Right hindlimb (tissue), 1 donor: ENCODE measurements around the gene MALAT1.

Experiments used
- DNase-seq: peaks from one replicate; pipeline ENCODE4 v3.0.0-alpha.2; 2018

MALAT1 gene

GRCh38 chr11:65479184-65480145 lies 19.4 kb upstream of the MALAT1 start:
- DNase-seq = peak; percentile 69

DNA sequence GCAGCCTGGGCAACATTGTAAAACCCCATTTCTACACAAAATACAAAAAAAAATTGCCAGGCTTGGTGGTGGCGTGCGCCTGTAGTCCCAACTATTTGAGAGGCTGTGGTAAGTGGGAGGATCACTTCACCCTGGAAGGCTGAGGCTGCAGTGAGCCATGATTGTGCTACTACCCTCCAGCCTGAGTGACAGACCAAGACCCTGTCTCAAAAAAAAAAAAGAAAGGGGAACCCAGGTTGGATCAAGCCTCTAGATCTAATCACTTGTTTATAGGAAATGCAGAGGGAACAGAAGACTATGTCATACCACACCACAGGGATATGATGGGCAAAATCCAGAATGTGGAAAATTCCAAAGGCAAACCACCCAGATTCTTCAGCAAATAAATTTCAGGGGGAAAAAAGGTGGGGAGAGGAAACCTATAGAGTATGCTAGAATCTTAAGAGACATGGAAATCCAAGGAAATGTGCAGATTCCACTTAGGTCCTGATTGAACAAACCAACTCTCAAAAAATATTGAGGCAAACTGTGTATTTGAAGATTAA lies 16.5 kb upstream of the MALAT1 start:
- no peak for DNase-seq

- DNase-seq = no peak
These were observed 13.0 kb upstream of the MALAT1 start for GRCh38 chr11:65485920-65486219.

DNA sequence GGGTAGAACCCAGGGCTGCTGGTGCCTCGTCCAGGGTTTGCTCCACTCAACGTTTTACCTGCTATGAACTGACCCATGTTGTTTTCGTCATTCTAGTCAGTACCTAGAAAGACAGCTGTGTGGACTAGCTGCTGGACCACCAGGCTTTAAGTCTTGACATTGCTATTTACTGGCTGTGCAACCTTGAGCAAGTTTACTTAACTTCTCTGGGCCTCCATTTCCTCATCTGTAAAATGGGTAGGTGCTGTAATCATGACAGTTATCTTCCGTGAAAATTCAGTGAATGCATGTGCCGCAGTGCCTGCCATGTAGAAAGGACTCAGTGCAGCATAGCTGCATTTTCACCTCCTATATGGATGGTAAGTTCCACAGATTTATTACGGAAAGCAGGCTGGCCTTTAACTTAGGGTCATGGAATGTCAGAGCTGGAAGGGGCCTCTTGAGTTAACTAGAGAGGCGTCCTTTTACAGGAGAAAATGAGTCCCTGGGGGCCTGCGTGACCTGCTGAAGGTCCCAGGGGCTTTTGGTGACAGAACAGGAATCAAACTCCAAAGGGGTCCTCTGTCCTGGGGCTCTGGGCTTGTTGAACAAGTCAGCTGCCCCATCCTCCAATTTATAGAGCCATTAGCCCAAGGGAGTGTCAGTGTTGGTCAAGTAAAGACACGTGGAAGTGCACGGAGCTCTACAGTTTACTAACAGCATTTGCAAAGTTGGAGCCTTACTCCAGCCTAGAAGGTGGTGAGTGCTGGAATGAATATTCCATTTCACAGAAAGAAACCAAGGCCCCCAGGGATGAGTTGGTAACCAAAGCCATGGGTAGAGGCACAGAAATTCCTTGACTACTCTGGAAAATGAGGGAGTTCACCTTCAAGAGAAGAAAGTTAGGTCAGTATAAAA lies 12.0 kb upstream of the MALAT1 start:
- no peak for DNase-seq

DNA sequence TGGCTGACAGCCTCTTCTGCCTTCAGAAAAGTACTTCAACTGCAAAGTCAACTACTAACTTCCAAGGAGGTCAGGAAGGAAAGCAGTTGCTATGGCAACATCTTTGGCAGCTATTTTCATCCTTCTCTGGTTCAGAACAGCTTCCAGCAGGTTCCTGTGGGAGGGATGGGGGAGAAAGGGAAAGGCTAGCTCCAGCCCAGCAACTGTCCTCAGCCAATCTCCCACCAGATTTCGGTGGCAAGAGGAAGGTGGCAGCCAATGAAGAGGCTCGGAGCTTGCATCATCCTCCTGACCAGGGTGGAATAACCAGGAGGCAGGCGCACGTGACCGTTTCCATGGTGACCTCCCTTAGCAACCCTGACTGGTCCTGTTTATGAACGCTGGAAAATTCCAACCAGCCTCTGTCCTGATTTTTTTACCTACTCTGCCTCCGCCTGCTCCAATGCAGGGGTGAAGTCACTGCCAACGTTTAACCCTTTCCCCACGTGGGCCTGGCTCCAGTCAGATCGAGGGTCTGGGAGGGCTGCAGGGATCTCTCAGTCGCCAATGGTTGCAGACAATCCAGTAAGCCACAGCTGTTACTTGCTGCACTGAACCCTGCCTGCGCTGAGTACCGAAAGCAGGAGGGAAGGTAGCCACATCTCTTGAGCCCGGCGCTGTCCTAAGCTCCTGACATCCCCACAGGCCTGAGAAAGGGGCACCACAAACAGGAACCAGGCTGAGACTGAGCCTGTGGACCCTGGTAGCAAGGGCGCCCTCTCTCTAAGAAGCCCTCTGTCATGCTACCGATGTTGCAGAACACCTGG lies 11.2 kb upstream of the MALAT1 start:
- peak; percentile 99 for DNase-seq

GRCh38 chr11:65488273-65489034 lies 10.4 kb upstream of the MALAT1 start:
- peak; percentile 53 for DNase-seq

GRCh38 chr11:65489035-65489705 lies 9.7 kb upstream of the MALAT1 start:
- DNase-seq = peak; percentile 85

- DNase-seq = peak; percentile 81
These were observed 9.0 kb upstream of the MALAT1 start for GRCh38 chr11:65489706-65490320.

GRCh38 chr11:65491163-65491465 lies 7.7 kb upstream of the MALAT1 start:
- peak; percentile 34 for DNase-seq

DNA sequence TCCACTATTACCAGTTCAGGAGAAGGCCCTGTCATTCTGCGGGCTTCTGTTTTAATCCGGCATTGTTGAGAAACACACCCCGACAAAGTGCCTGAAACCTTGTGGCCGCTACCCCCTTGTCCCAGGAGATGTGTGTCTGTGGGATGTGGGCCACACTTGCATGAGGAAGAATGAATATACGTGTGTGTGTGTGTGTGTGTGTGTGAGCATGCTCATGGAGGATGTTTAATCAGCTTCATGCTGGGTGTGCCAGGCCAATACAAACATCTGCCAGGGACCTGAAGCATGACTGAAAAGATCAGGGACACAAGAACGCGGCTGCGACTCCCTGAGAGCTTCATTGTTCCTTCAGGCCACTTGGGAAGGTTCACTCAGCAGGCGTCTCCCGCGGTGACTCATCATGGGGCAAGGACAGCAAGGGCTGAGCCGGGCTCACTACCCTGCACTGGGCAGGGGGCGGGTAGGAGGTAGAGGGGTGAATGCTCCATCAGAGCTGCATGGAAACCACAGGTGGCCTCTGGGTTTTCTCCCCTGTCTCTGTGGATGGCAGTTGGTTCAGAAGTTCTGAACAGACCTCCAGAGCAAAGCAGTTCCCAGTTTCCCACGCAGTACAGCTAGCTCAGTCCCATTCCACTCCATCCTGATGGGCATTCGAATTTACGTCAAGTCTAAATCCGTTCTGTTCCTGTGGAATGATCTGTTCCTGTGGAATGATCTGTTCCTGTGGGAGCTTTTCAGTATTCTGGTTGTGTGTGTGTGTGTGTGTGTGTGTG lies 7.0 kb upstream of the MALAT1 start:
- peak; percentile 65 for DNase-seq

DNA sequence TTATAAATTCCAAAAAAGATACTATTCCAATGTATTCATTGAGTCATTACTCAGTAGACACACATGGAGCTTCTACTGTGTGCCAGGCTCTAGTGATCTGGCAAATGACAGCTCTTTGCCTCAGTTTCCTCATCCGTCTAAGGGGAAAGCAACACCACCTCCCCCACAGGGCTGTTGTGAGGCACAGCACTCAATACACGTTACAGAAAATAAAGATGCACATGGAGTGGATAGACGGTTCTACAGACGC lies 6.5 kb upstream of the MALAT1 start:
- DNase-seq = no peak

DNA sequence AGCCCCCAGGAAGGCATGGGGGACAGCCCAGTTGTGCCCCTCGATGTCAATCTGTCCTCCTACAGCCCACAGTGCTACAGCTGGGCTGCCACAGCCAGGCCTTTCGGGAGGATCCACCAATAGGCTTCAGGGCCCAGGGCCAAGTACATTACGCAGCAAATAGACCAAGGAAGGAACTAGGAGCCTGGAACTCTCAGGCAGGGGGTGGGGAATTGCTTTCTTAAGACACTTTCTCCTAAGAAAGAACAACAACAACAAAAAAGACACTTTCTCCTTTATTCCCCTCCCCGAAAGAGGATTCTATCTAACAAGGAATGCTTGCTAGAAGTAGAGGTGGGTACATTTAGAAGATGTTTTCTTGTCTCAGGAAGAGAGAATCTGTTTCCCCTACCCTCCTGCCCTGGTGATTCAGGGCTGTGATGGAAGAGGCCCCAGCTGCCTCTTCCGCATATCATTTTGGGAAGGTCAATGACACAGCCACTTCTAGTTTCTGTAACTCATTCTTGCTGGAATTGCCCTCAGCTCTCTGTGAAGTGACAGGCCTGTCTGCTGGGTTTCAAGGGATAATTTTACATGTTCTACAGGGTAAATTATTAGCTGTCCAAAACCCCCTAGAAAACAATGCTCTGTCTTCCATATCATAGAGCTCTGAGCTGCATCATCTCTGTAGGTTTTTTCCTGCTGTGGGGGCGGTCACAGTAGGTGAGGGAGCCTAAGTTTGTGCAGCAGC lies 6.0 kb upstream of the MALAT1 start:
- peak; percentile 88 for DNase-seq

DNA sequence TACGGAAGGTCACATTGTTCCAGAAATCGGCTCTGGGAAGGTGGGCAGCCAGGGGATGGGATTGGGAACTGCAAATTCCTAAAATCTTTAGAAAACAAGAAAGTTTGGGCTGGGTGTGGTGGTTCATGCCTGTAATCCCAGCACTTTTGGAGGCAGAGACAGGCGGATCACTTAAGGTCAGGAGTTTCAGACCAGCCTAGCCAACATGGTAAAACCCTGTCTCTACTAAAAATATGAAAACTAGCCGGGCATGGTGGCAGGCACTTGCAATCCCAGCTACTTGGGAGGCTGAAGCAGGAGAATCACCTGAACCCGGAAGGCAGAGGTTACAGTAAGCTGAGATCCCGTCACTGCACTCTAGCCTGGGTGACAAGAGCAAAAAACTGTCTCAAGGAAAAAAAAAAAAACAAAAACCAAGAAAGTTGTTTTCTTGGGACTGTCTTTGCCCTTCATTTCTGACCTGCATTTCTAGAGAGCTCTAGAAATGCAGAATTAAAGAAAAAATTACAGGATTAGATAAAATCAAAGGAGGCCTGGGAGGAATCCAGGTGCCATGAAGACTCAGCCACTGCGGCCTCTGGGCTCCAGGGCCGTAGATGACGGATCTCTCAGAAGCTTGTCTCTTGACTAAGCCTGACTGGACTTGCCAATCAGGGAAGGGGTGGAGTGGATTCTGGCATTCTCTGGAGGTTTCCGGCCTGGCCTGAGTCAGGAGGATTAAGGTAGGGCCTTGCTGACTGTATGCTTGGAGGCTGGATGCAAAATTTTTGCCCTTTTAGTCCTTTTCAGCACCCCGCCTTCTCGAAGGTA lies 5.3 kb upstream of the MALAT1 start:
- peak; percentile 73 for DNase-seq

- DNase-seq = peak; percentile 56
These were observed 2.3 kb upstream of the MALAT1 start for GRCh38 chr11:65496304-65497140.

DNA sequence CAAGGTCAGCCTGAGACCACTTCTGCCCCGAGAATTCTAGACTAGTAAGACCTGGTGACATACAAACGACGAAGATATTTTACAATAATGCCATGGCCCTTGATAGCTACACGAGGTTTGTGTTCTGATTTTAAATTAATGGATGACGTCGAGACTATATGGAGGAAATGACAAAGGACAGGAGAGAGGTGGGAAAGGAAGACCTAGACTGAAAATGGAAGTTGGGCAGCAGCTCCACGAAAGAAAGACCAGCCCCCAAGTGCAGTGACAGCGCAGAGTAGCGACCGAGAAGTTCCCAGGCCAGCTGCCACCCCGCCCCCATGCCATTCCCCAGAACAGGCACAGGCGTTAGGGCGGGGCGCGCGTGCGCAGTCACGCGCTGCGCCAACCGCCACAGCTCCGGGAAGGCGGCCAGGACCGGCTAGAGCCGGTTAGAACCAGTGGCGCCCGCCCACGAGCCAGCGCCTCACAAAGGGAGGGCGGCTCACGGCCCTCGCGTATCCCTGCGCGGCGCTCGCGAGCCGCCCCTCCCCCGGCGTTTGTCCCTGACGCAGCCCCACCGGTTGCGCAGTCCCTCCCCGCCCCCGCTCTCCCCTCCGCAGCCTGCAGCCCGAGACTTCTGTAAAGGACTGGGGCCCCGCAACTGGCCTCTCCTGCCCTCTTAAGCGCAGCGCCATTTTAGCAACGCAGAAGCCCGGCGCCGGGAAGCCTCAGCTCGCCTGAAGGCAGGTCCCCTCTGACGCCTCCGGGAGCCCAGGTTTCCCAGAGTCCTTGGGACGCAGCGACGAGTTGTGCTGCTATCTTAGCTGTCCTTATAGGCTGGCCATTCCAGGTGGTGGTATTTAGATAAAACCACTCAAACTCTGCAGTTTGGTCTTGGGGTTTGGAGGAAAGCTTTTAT lies 1.5 kb upstream of the MALAT1 start:
- peak; percentile 99 for DNase-seq

- peak; percentile 74 for DNase-seq
These were observed 661 bp upstream of the MALAT1 start for GRCh38 chr11:65498042-65498726.

- DNase-seq = no peak
These were observed 193 bp upstream of the MALAT1 start for GRCh38 chr11:65498727-65498976.
